ENCODE data around the gene LRCH3. TPM values are rescaled to one million over a fixed set of nuclear protein-coding genes. Genes with fewer than 3 reads are reported as not detected.
A peak's percentile ranks its signal among the peaks of the same experiment; 100 is the strongest.

Gene LRCH3
- total and polyA plus RNA-seq, 4 donors, result 15.4 to 104 (median 47.2) TPM

DNA sequence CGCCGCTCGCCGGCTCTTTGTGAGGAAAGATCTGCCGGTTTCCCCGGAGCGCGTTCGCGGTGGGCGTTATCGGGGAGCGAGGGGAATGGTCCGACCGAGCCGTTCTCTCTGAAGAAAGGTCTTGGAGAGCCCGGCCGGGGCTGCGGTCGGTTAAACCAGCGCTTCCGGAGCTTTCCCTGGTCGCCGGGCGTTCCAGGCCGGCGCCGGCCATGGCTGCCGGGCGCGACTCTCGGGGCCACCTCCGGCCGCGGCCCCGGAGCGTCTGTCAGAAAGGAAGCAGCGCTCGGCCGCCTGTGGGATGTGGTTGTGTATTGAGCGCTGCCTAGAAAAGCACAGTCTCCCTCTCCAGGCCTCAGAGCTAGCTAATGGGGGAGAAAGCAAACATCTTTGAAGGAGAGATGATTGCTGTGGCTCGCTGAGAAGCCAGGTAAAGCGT is 40.6 kb upstream of the LRCH3 start:
- Histone ChIP-seq H3K27ac (ENCODE audit: low read depth in 1 of 2, low read length in 2 of 2) (peak overlapping the region; percentile 77 to 81), H3K36me3 (ENCODE audit: control insufficient read depth in 1 of 2, insufficient read depth in 2 of 2, low read length in 1 of 2) (no peaks in the 10 kb centered on the region), H3K9me3 (ENCODE audit: control insufficient read depth, low read length) (no peaks in the 10 kb centered on the region), H3K27me3 (ENCODE audit: control insufficient read depth in 1 of 2, insufficient read depth in 2 of 2, low read length in 1 of 2) (no peaks in the 10 kb centered on the region), H3K4me1 (ENCODE audit: control insufficient read depth in 1 of 2, insufficient read depth in 2 of 2, low read length in 2 of 2) (peaks cover 0 to 3% of the 10 kb centered on the region in 2 donors), H3K4me3 (ENCODE audit: low read length in 2 of 2) (peak overlapping the region; percentile 83 to 98)
- WGBS, 2 donors, result 0% methylated on average over 43 of the region's 43 CpGs
- ATAC-seq (ENCODE audit: low FRiP score) (peak; percentile 80), DNase-seq (peak; percentile 79 to 88)
- intact Hi-C loops (cut with DNase I), result loop anchor here (5.0 to 10.0 kb wide), 2 partner anchors 42 to 54 kb away; partner anchors contain the start of gene LRCH3 (in 1 of the 2)

DNA sequence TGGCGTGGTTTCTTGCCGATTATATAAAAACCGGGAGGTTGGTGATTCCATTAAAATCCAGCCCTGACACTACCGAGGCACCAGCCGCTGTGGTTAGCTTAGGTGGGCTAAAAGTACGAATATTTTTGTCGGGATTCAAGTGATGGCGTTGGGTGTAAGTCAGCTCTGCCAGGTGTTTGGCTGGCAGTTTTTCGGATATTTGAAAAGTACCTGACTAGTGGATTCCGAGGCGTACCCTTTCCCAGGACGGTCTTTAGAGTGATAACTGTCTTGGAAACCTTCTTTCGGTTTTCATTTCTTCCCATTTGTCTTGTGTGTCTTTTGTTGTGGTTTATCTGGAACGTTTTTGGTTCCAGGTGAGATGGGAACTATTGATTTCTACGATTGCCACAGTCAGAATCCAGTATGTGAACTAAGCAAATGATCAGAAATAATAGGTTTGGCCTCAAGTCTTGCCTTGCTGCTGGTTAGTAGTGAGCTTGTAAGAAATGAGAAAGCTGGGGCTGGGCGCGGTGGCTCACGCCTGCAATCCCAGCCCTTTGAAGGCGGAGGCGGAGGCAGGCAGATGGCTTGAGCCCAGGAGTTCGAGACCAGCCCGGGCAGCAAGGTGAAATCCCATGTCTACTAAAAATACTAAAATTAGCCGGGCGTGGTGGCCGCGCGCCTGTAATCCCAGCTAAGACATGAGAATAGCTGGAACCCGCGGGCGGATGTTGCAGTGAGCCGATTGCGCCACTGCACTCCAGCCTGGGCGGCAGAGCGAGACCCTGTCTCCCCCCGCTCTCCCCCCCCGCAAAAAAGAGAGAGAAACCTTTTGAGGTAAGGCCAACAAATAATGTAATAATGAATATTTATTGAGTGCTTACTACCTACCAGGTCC is 40.0 kb upstream of the LRCH3 start:
- WGBS, 2 donors, result 2 to 3% methylated on average over 36 of the region's 36 CpGs
- peak; percentile 74 to 87 for DNase-seq
- H3K4me1 ChIP-seq (ENCODE audit: control insufficient read depth in 1 of 2, insufficient read depth in 2 of 2, low read length in 2 of 2), result peaks cover 0 to 3% of the 10 kb centered on the region in 2 donors
- no peaks in the 10 kb centered on the region for H3K9me3 ChIP-seq (ENCODE audit: control insufficient read depth, low read length)
- H3K4me3 ChIP-seq (ENCODE audit: low read length in 2 of 2), result peak overlapping the region; percentile 83 to 98
- H3K36me3 ChIP-seq (ENCODE audit: control insufficient read depth in 1 of 2, insufficient read depth in 2 of 2, low read length in 1 of 2), result no peaks in the 10 kb centered on the region
- H3K27ac ChIP-seq (ENCODE audit: low read depth in 1 of 2, low read length in 2 of 2), result peak overlapping the region; percentile 39 to 81
- no peak for ATAC-seq (ENCODE audit: low FRiP score)
- H3K27me3 ChIP-seq (ENCODE audit: control insufficient read depth in 1 of 2, insufficient read depth in 2 of 2, low read length in 1 of 2), result no peaks in the 10 kb centered on the region
- intact Hi-C loops (cut with DNase I), result loop anchor here (5.0 to 10.0 kb wide), 2 partner anchors 41 to 54 kb away; partner anchors contain the start of gene LRCH3 (in 1 of the 2)

DNA sequence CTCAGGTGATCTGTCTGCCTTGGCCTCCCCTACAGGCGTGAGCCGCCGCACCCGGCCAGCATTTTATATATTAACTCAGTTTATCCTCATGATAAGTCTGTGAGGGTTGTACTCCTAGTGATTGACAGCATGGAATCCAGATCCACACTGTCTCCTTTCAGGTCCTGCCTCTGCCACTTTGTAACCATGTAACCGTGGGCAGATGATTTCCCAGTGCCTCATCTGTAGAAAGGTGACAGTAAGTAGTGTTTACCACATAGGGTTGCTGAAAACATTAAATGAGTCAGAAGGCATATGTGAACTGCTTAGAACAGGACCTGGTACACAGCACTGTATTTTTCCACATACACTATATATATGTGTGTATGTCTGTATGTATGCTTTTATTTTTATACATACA is 38.9 kb upstream of the LRCH3 start:
- Histone ChIP-seq H3K9me3 (ENCODE audit: control insufficient read depth, low read length) (no peaks in the 10 kb centered on the region), H3K4me1 (ENCODE audit: control insufficient read depth in 1 of 2, insufficient read depth in 2 of 2, low read length in 2 of 2) (peaks cover 0 to 3% of the 10 kb centered on the region in 2 donors), H3K27ac (ENCODE audit: low read depth in 1 of 2, low read length in 2 of 2) (peak overlapping the region in 1 of 2 donors; percentile 40), H3K36me3 (ENCODE audit: control insufficient read depth in 1 of 2, insufficient read depth in 2 of 2, low read length in 1 of 2) (no peaks in the 10 kb centered on the region), H3K27me3 (ENCODE audit: control insufficient read depth in 1 of 2, insufficient read depth in 2 of 2, low read length in 1 of 2) (no peaks in the 10 kb centered on the region), H3K4me3 (ENCODE audit: low read length in 2 of 2) (no peak overlapping the region)
- WGBS, 2 donors, result 85 to 90% methylated on average over 5 of the region's 5 CpGs
- ATAC-seq (ENCODE audit: low FRiP score) (no peak), DNase-seq (no peak)
- intact Hi-C loops (cut with DNase I), result loop anchor here (5.0 to 10.0 kb wide), 2 partner anchors 40 to 53 kb away; partner anchors contain the start of gene LRCH3 (in 1 of the 2)

DNA sequence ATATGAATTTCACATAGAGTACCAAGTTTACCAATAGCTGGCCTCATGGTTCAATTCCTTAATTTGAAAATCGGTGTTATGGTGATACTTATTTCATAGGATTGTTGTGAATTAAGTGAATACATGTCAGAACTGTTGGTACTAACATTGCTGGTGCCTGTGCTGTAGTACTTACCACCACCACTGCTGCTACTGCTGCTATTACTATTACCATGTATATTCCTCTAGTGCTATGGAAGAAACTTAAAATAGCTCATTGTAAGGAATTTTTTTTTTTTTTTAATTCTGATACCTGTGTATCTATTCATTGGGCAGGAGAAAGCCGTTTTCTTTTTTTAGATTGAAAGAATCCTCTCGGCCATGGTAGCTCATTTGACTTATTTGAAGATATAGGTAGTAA is 37.8 kb upstream of the LRCH3 start:
- H3K4me3 ChIP-seq (ENCODE audit: low read length in 2 of 2), result no peak overlapping the region
- peaks cover 0 to 3% of the 10 kb centered on the region in 2 donors for H3K4me1 ChIP-seq (ENCODE audit: control insufficient read depth in 1 of 2, insufficient read depth in 2 of 2, low read length in 2 of 2)
- WGBS, 2 donors, result 88 to 94% methylated on average over 3 of the region's 3 CpGs
- ATAC-seq (ENCODE audit: low FRiP score), result no peak
- intact Hi-C loops (cut with DNase I), result loop anchor here (5.0 to 10.0 kb wide), 2 partner anchors 39 to 52 kb away; partner anchors contain the start of gene LRCH3 (in 1 of the 2)
- DNase-seq, result no peak
- H3K36me3 ChIP-seq (ENCODE audit: control insufficient read depth in 1 of 2, insufficient read depth in 2 of 2, low read length in 1 of 2), result no peaks in the 10 kb centered on the region
- H3K27me3 ChIP-seq (ENCODE audit: control insufficient read depth in 1 of 2, insufficient read depth in 2 of 2, low read length in 1 of 2), result no peaks in the 10 kb centered on the region
- H3K27ac ChIP-seq (ENCODE audit: low read depth in 1 of 2, low read length in 2 of 2), result no peak overlapping the region
- no peaks in the 10 kb centered on the region for H3K9me3 ChIP-seq (ENCODE audit: control insufficient read depth, low read length)

DNA sequence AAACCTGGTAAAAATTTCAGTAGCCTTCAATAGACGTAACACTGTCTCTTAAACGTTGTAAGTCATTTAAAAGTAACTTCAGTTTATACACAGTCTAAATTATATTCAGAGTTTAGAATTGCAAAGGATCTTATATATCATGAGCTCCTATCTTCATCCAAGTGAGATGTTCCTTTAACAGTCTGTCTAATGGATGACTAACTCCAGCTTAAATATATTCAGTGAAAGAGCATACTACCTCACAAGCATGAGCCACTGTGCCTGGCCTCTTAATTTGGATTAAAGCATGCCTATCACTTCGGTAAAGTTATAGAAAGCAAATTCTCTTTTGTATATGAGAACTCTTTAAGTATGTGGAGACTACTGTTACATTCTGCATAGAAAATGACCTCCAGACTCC is 34.4 kb upstream of the LRCH3 start:
- peaks cover 0 to 3% of the 10 kb centered on the region in 2 donors for H3K4me1 ChIP-seq (ENCODE audit: control insufficient read depth in 1 of 2, insufficient read depth in 2 of 2, low read length in 2 of 2)
- 79% methylated on average over 3 of the region's 3 CpGs for WGBS, 2 donors
- intact Hi-C loops (cut with DNase I), result loop anchor here in 1 of 2 donors (10.0 kb wide), 1 partner anchor 48 kb away; no protein-coding TSS in a partner anchor
- H3K4me3 ChIP-seq (ENCODE audit: low read length in 2 of 2), result no peak overlapping the region
- DNase-seq, result no peak
- ATAC-seq (ENCODE audit: low FRiP score), result no peak
- H3K27ac ChIP-seq (ENCODE audit: low read depth in 1 of 2, low read length in 2 of 2), result no peak overlapping the region
- H3K36me3 ChIP-seq (ENCODE audit: control insufficient read depth in 1 of 2, insufficient read depth in 2 of 2, low read length in 1 of 2), result no peaks in the 10 kb centered on the region
- H3K27me3 ChIP-seq (ENCODE audit: control insufficient read depth in 1 of 2, insufficient read depth in 2 of 2, low read length in 1 of 2), result no peaks in the 10 kb centered on the region
- H3K9me3 ChIP-seq (ENCODE audit: control insufficient read depth, low read length), result no peaks in the 10 kb centered on the region

DNA sequence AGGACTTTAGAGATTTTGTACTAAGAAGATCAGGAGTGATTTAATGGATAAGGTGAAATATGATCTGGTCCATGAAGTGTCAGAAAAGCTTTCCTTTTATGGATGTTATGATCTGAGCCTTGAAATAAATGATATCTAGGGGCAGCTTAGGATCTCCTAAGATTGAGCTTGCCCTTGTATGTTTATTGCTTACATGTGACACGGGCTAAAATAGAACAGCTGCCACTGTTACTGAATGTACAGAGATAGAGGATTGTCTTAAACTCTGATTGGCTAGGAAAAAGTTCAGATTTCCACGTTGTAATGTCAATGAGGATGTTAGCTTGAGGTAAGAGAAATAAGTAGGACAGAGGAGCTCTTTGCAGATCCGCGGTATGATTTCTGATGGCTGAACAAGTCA is 32.5 kb upstream of the LRCH3 start:
- no peak overlapping the region for H3K27ac ChIP-seq (ENCODE audit: low read depth in 1 of 2, low read length in 2 of 2)
- intact Hi-C loops (cut with DNase I), result loop anchor here in 1 of 2 donors (10.0 kb wide), 1 partner anchor 46 kb away; no protein-coding TSS in a partner anchor
- no peak for DNase-seq
- no peaks in the 10 kb centered on the region for H3K36me3 ChIP-seq (ENCODE audit: control insufficient read depth in 1 of 2, insufficient read depth in 2 of 2, low read length in 1 of 2)
- H3K9me3 ChIP-seq (ENCODE audit: control insufficient read depth, low read length), result no peaks in the 10 kb centered on the region
- H3K4me3 ChIP-seq (ENCODE audit: low read length in 2 of 2), result no peak overlapping the region
- H3K27me3 ChIP-seq (ENCODE audit: control insufficient read depth in 1 of 2, insufficient read depth in 2 of 2, low read length in 1 of 2), result no peaks in the 10 kb centered on the region
- no peaks in the 10 kb centered on the region for H3K4me1 ChIP-seq (ENCODE audit: control insufficient read depth in 1 of 2, insufficient read depth in 2 of 2, low read length in 2 of 2)
- 93 to 97% methylated on average over 4 of the region's 4 CpGs for WGBS, 2 donors
- ATAC-seq (ENCODE audit: low FRiP score), result no peak

DNA sequence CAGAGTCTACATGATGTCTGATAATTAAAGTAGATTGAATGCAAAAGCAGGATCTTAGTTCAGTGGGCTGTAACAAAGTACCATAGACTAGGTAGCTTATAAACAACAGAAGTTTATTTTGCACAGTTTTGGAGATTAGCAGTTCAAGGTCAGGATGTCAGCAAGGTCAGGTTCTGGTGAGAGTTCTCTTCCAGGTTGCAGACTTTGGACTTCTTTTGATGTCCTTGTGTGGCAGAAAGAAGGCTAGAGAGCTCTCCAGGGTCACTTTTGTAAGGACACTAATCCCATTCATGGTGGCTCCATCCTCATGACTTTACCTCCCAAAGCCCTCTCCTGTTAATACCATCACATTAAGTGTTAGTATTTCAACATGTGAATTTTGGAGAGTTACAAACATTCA is 29.3 kb upstream of the LRCH3 start:
- H3K9me3 ChIP-seq (ENCODE audit: control insufficient read depth, low read length), result no peaks in the 10 kb centered on the region
- H3K4me1 ChIP-seq (ENCODE audit: control insufficient read depth in 1 of 2, insufficient read depth in 2 of 2, low read length in 2 of 2), result no peaks in the 10 kb centered on the region
- no peak overlapping the region for H3K27ac ChIP-seq (ENCODE audit: low read depth in 1 of 2, low read length in 2 of 2)
- intact Hi-C loops (cut with DNase I), result no loop called here
- DNase-seq (no peak), ATAC-seq (ENCODE audit: low FRiP score) (no peak)
- H3K36me3 ChIP-seq (ENCODE audit: control insufficient read depth in 1 of 2, insufficient read depth in 2 of 2, low read length in 1 of 2), result no peaks in the 10 kb centered on the region
- H3K4me3 ChIP-seq (ENCODE audit: low read length in 2 of 2), result no peak overlapping the region
- no peaks in the 10 kb centered on the region for H3K27me3 ChIP-seq (ENCODE audit: control insufficient read depth in 1 of 2, insufficient read depth in 2 of 2, low read length in 1 of 2)

DNA sequence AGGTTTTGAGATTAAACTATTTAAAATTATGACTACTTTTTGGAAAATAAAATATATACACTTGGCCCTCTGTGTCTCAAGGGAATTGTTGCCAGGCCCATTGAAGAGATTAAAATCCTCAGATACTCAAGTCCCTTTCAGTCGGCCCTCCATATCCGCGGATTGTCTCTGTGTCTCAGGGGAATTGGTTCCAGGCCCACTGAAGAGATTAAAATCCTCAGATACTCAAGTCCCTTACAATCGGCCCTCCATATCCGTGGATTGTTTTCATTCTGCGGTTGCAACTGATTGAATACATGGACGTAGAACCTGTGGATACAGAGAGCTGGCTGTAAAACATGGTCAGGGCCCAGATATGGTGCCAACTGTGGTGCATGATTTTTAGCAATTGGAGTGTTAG is 15.7 kb upstream of the LRCH3 start:
- H3K4me3 ChIP-seq (ENCODE audit: low read length in 2 of 2), result no peak overlapping the region
- no peak for ATAC-seq (ENCODE audit: low FRiP score)
- no peak overlapping the region for H3K27ac ChIP-seq (ENCODE audit: low read depth in 1 of 2, low read length in 2 of 2)
- 77 to 78% methylated on average over 7 of the region's 7 CpGs for WGBS, 2 donors
- peaks cover 3 to 15% of the 10 kb centered on the region in 2 donors for H3K36me3 ChIP-seq (ENCODE audit: control insufficient read depth in 1 of 2, insufficient read depth in 2 of 2, low read length in 1 of 2)
- no peaks in the 10 kb centered on the region for H3K27me3 ChIP-seq (ENCODE audit: control insufficient read depth in 1 of 2, insufficient read depth in 2 of 2, low read length in 1 of 2)
- H3K4me1 ChIP-seq (ENCODE audit: control insufficient read depth in 1 of 2, insufficient read depth in 2 of 2, low read length in 2 of 2), result no peaks in the 10 kb centered on the region
- no peaks in the 10 kb centered on the region for H3K9me3 ChIP-seq (ENCODE audit: control insufficient read depth, low read length)
- no peak for DNase-seq
- intact Hi-C loops (cut with DNase I), result no loop called here

Data from aorta (tissue), 5 donors.